Fibroblast of lung (primary cell): ENCODE data around the gene MIXL1.

Source experiments
- CTCF ChIP-seq, 2 donors: IDR thresholded peaks in 1 of 2; conservative IDR thresholded peaks in 1 of 2; 1 replicate in 1 of 2; 2 replicates in 1 of 2; pipeline ENCODE4 v1.5.1; 2011 to 2012; ENCODE audit warnings: low read length in 2 of 2, control low read depth in 1 of 2, inconsistent platforms in 1 of 2, low read depth in 1 of 2, mild to moderate bottlenecking in 1 of 2
- EZH2 ChIP-seq: IDR thresholded peaks from 2 replicates; pipeline ENCODE4 v1.5.1; 2012; ENCODE audit warnings: low read length, control low read depth, mild to moderate bottlenecking; ENCODE audit errors: missing control alignments

- TF ChIP-seq CTCF (conservative IDR thresholded peaks at IDR 0.05 in 1 of 2, IDR thresholded peaks at IDR 0.05 in 1 of 2; ENCODE audit: low read depth in 1 of 2, low read length in 2 of 2) (no peak), EZH2 (no peak)
Measured at GRCh38 chr1:226204198-226204597, 19.3 kb upstream of the MIXL1 start.
